A673 (cell line): ENCODE data around the gene ZNF771.

Experiments
- EZH2 ChIP-seq: fragments of 200-600 bp; sonication (generic); IDR thresholded peaks from 2 replicates; pipeline ENCODE4 v1.6.1; 2017; ENCODE audit warnings: borderline replicate concordance, low read depth, mild to moderate bottlenecking, mixed read lengths, antibody characterized with exemption, low read length; ENCODE audit not compliant: poor library complexity, severe bottlenecking
- TF ChIP-seq, protein P1 (sequence below): fragments of 300-800, 200-600 bp; sonication (generic); conservative IDR thresholded peaks from 2 replicates; pipeline ENCODE4 v1.5.1; 2017; ENCODE audit warnings: low read depth, mild to moderate bottlenecking, antibody characterized with exemption, low read length, moderate library complexity, mixed read lengths

DNA sequence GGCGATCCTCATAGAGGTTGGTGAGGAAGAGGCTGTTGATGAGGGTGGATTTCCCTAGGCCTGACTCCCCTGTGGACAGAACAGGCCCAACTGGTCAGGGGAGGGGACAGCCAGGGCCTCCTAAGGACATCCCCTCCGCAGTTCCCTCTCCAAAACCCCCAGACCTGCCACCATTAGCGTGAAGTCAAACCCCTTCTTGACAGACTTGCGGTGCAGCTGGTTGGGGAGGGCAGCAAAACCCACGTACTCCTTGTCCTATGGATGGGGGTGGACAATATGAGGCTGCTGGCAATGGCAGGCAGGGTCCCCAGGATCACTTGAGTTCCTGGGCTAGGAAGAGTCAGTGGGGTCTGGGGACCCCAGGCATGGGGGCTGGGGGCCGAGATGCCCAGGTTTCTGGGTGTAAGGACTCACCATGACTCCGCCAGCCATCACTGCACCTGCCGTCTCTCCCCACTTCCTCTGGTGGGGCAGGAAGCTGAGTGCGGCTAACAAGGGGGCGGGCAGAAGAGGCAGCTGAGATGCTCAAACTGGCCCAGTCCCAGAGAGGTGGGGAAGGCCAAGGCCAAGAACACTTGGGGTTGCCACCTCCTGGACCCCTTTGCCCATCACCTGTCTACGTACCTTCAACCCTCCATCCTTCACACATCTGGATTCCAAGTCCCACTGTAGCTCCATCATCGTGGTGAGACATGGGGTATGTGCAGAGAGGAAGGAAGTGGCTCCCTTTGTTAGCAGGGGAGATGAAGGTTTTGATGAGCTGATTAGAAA is 25.1 kb upstream of the ZNF771 start, which contains the start of gene SEPTIN1:
- TF ChIP-seq, protein P1, sequence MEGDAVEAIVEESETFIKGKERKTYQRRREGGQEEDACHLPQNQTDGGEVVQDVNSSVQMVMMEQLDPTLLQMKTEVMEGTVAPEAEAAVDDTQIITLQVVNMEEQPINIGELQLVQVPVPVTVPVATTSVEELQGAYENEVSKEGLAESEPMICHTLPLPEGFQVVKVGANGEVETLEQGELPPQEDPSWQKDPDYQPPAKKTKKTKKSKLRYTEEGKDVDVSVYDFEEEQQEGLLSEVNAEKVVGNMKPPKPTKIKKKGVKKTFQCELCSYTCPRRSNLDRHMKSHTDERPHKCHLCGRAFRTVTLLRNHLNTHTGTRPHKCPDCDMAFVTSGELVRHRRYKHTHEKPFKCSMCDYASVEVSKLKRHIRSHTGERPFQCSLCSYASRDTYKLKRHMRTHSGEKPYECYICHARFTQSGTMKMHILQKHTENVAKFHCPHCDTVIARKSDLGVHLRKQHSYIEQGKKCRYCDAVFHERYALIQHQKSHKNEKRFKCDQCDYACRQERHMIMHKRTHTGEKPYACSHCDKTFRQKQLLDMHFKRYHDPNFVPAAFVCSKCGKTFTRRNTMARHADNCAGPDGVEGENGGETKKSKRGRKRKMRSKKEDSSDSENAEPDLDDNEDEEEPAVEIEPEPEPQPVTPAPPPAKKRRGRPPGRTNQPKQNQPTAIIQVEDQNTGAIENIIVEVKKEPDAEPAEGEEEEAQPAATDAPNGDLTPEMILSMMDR: no peak
- no peak for TF ChIP-seq EZH2
